Stimulated activated naive CD8-positive, alpha-beta T cell treated with anti-CD3 and anti-CD28 coated beads, Interleukin-15, Interleukin-2, amounts not matched to agents 100 ng/mL and 50 ng/mL, for 24 hours (primary cell): Measurements from ENCODE around the gene KRT73.
"Not testable (repeated sequence)": the region's sequence is repeated elsewhere in the genome, so short reads cannot be mapped to it uniquely, and the experiment has no call there.

Experiments
- H3K27ac Mint-ChIP-seq: one replicate; pipeline ENCODE4 v1.8.0; 2021; ENCODE audit warnings: mild to moderate bottlenecking, mixed read lengths
- H3K27me3 Mint-ChIP-seq: one replicate; pipeline ENCODE4 v1.8.0; 2021; ENCODE audit warnings: mixed read lengths
- H3K36me3 Mint-ChIP-seq: one replicate; pipeline ENCODE4 v1.8.0; 2021; ENCODE audit warnings: low read depth, mixed read lengths
- H3K4me1 Mint-ChIP-seq: one replicate; pipeline ENCODE4 v1.8.0; 2021; ENCODE audit warnings: low read depth, mixed read lengths
- H3K4me3 Mint-ChIP-seq: one replicate; pipeline ENCODE4 v1.8.0; 2021; ENCODE audit warnings: mild to moderate bottlenecking, mixed read lengths
- H3K9me3 Mint-ChIP-seq: one replicate; pipeline ENCODE4 v1.8.0; 2021; ENCODE audit warnings: mixed read lengths

Gene KRT73

GRCh38 chr12:52605542-52605941 is 12.8 kb downstream of the KRT73 start:
- Mint-ChIP-seq H3K27ac (no peak overlapping the region), H3K27me3 (no peaks in the 10 kb centered on the region), H3K4me1 (peaks cover 79% of the 10 kb centered on the region), H3K4me3 (no peak overlapping the region), H3K36me3 (no peaks in the 10 kb centered on the region), H3K9me3 (no peaks in the 10 kb centered on the region)

- Mint-ChIP-seq H3K27ac (no peak overlapping the region), H3K27me3 (no peaks in the 10 kb centered on the region), H3K4me3 (no peak overlapping the region), H3K4me1 (peaks cover 74% of the 10 kb centered on the region), H3K36me3 (no peaks in the 10 kb centered on the region), H3K9me3 (no peaks in the 10 kb centered on the region)
These were observed 13.5 kb downstream of the KRT73 start for GRCh38 chr12:52604859-52605258.

- H3K27ac Mint-ChIP-seq = no peak overlapping the region
- H3K4me1 Mint-ChIP-seq = peaks cover 60% of the 10 kb centered on the region
- no peak overlapping the region for H3K4me3 Mint-ChIP-seq
- H3K27me3 Mint-ChIP-seq = no peaks in the 10 kb centered on the region
- no peaks in the 10 kb centered on the region for H3K36me3 Mint-ChIP-seq
- H3K9me3 Mint-ChIP-seq = no peaks in the 10 kb centered on the region
These were observed 15.0 kb downstream of the KRT73 start for GRCh38 chr12:52603314-52603713.

GRCh38 chr12:52602552-52602951 is 15.8 kb downstream of the KRT73 start:
- Mint-ChIP-seq H3K27ac (no peak overlapping the region), H3K4me1 (peaks cover 52% of the 10 kb centered on the region), H3K9me3 (no peaks in the 10 kb centered on the region), H3K4me3 (no peak overlapping the region), H3K27me3 (no peaks in the 10 kb centered on the region), H3K36me3 (no peaks in the 10 kb centered on the region)

- Mint-ChIP-seq H3K36me3 (no peaks in the 10 kb centered on the region), H3K27me3 (no peaks in the 10 kb centered on the region), H3K4me3 (no peak overlapping the region), H3K4me1 (peaks cover 43% of the 10 kb centered on the region), H3K9me3 (no peaks in the 10 kb centered on the region), H3K27ac (no peak overlapping the region)
These were observed 16.7 kb downstream of the KRT73 start for GRCh38 chr12:52601671-52602070.

GRCh38 chr12:52600941-52601481 is 17.3 kb downstream of the KRT73 start, which contains the start of gene KRT72:
TSS of gene KRT72 (minus strand) at chr12:52601463. CDS start at chr12:52601452, 11 bp downstream.
- H3K27ac Mint-ChIP-seq = no peak within 1 kb of the TSS
- no peaks in the 10 kb centered on the region for H3K27me3 Mint-ChIP-seq

GRCh38 chr12:52600475-52600874 is 17.9 kb downstream of the KRT73 start:
- Mint-ChIP-seq H3K4me3 (no peak overlapping the region), H3K27me3 (no peaks in the 10 kb centered on the region), H3K27ac (no peak overlapping the region), H3K36me3 (no peaks in the 10 kb centered on the region), H3K4me1 (peaks cover 36% of the 10 kb centered on the region), H3K9me3 (no peaks in the 10 kb centered on the region)

More at GRCh38 chr12:52600941-52601481, 17.3 kb downstream of the KRT73 start, which contains the start of gene KRT72:
- Mint-ChIP-seq H3K4me1 (peaks cover 42% of the 10 kb centered on the region), H3K4me3 (no peak within 1 kb of the TSS), H3K36me3 (no peaks in the 10 kb centered on the region), H3K9me3 (no peaks in the 10 kb centered on the region)

GRCh38 chr12:52600071-52600470 is 18.3 kb downstream of the KRT73 start:
- no peak overlapping the region for H3K27ac Mint-ChIP-seq
- H3K36me3 Mint-ChIP-seq = no peaks in the 10 kb centered on the region
- H3K27me3 Mint-ChIP-seq = no peaks in the 10 kb centered on the region
- H3K4me1 Mint-ChIP-seq = peaks cover 32% of the 10 kb centered on the region
- no peaks in the 10 kb centered on the region for H3K9me3 Mint-ChIP-seq
- no peak overlapping the region for H3K4me3 Mint-ChIP-seq

GRCh38 chr12:52598966-52599365 is 19.4 kb downstream of the KRT73 start:
- H3K27me3 Mint-ChIP-seq = no peaks in the 10 kb centered on the region
- H3K9me3 Mint-ChIP-seq = no peaks in the 10 kb centered on the region
- no peaks in the 10 kb centered on the region for H3K36me3 Mint-ChIP-seq

GRCh38 chr12:52594237-52594636 is 24.1 kb downstream of the KRT73 start:
- not testable (repeated sequence) for H3K36me3 Mint-ChIP-seq, H3K4me3 Mint-ChIP-seq, H3K27me3 Mint-ChIP-seq, H3K27ac Mint-ChIP-seq, H3K4me1 Mint-ChIP-seq, H3K9me3 Mint-ChIP-seq

More at GRCh38 chr12:52598966-52599365, 19.4 kb downstream of the KRT73 start:
- Mint-ChIP-seq H3K27ac (no peak overlapping the region), H3K4me3 (no peak overlapping the region), H3K4me1 (peaks cover 21% of the 10 kb centered on the region)

- Mint-ChIP-seq H3K36me3 (no peaks in the 10 kb centered on the region), H3K27ac (no peak overlapping the region), H3K9me3 (no peaks in the 10 kb centered on the region)
These were observed 26.8 kb downstream of the KRT73 start for GRCh38 chr12:52591521-52591920.

GRCh38 chr12:52590021-52590420 is 28.3 kb downstream of the KRT73 start:
- H3K36me3 Mint-ChIP-seq = no peaks in the 10 kb centered on the region
- no peak overlapping the region for H3K27ac Mint-ChIP-seq
- H3K9me3 Mint-ChIP-seq = no peaks in the 10 kb centered on the region
- peaks cover 24% of the 10 kb centered on the region for H3K4me1 Mint-ChIP-seq
- H3K4me3 Mint-ChIP-seq = no peak overlapping the region
- H3K27me3 Mint-ChIP-seq = no peaks in the 10 kb centered on the region

More at GRCh38 chr12:52591521-52591920, 26.8 kb downstream of the KRT73 start:
- no peaks in the 10 kb centered on the region for H3K27me3 Mint-ChIP-seq
- no peak overlapping the region for H3K4me3 Mint-ChIP-seq
- peaks cover 9% of the 10 kb centered on the region for H3K4me1 Mint-ChIP-seq

GRCh38 chr12:52587563-52587962 is 30.8 kb downstream of the KRT73 start:
- H3K4me3 Mint-ChIP-seq = no peak overlapping the region
- no peaks in the 10 kb centered on the region for H3K9me3 Mint-ChIP-seq
- H3K36me3 Mint-ChIP-seq = no peaks in the 10 kb centered on the region
- no peak overlapping the region for H3K27ac Mint-ChIP-seq
- no peaks in the 10 kb centered on the region for H3K27me3 Mint-ChIP-seq
- peaks cover 32% of the 10 kb centered on the region for H3K4me1 Mint-ChIP-seq

GRCh38 chr12:52585946-52586345 is 32.4 kb downstream of the KRT73 start:
- peaks cover 32% of the 10 kb centered on the region for H3K4me1 Mint-ChIP-seq

GRCh38 chr12:52585066-52585465 is 33.3 kb downstream of the KRT73 start:
- no peak overlapping the region for H3K27ac Mint-ChIP-seq
- no peak overlapping the region for H3K4me3 Mint-ChIP-seq
- H3K27me3 Mint-ChIP-seq = no peaks in the 10 kb centered on the region
- no peaks in the 10 kb centered on the region for H3K9me3 Mint-ChIP-seq
- H3K4me1 Mint-ChIP-seq = peaks cover 36% of the 10 kb centered on the region
- no peaks in the 10 kb centered on the region for H3K36me3 Mint-ChIP-seq

More at GRCh38 chr12:52585946-52586345, 32.4 kb downstream of the KRT73 start:
- Mint-ChIP-seq H3K9me3 (no peaks in the 10 kb centered on the region), H3K27me3 (no peaks in the 10 kb centered on the region), H3K27ac (no peak overlapping the region), H3K4me3 (no peak overlapping the region), H3K36me3 (no peaks in the 10 kb centered on the region)

GRCh38 chr12:52584156-52584682 is 34.1 kb downstream of the KRT73 start:
- Mint-ChIP-seq H3K27me3 (no peaks in the 10 kb centered on the region), H3K27ac (no peak overlapping the region), H3K9me3 (no peaks in the 10 kb centered on the region), H3K36me3 (no peaks in the 10 kb centered on the region), H3K4me1 (peaks cover 38% of the 10 kb centered on the region), H3K4me3 (no peak overlapping the region)
